GM21723 (cell line): ENCODE results near the gene MROH2A.

Experiments
- ATAC-seq: cut with Tn5 transposase; IDR thresholded peaks from one replicate; pipeline ENCODE4 v1.9.1; 2021; ENCODE audit warnings: mild to moderate bottlenecking, moderate library complexity; ENCODE audit not compliant: unreplicated experiment

MROH2A gene

GRCh38 chr2:233818639-233819621, 40.8 kb downstream of the MROH2A start:
- no peak for ATAC-seq

GRCh38 chr2:233819884-233820773, 42.0 kb downstream of the MROH2A start:
- ATAC-seq, result no peak

GRCh38 chr2:233820774-233821105, 42.6 kb downstream of the MROH2A start:
- ATAC-seq, result no peak

GRCh38 chr2:233821196-233821595, 43.1 kb downstream of the MROH2A start:
- ATAC-seq, result no peak

- ATAC-seq, result no peak
Observed at GRCh38 chr2:233821709-233822100, 43.6 kb downstream of the MROH2A start.

- no peak for ATAC-seq
Observed at GRCh38 chr2:233822101-233822771, 44.1 kb downstream of the MROH2A start.

GRCh38 chr2:233822781-233823730, 44.9 kb downstream of the MROH2A start:
- no peak for ATAC-seq

- ATAC-seq, result no peak
Observed at GRCh38 chr2:233823731-233824121, 45.6 kb downstream of the MROH2A start.

GRCh38 chr2:233824373-233824772, 46.2 kb downstream of the MROH2A start:
- no peak for ATAC-seq

GRCh38 chr2:233828546-233829192, 50.5 kb downstream of the MROH2A start:
- ATAC-seq, result no peak

- no peak for ATAC-seq
Observed at GRCh38 chr2:233829193-233830110, 51.3 kb downstream of the MROH2A start.

GRCh38 chr2:233830111-233830802, 52.1 kb downstream of the MROH2A start:
- ATAC-seq, result no peak

- no peak for ATAC-seq
Observed at GRCh38 chr2:233831011-233831721, 53.0 kb downstream of the MROH2A start.

GRCh38 chr2:233831861-233832260, 53.7 kb downstream of the MROH2A start:
- ATAC-seq, result no peak

GRCh38 chr2:233832414-233832813, 54.3 kb downstream of the MROH2A start:
- ATAC-seq, result no peak

GRCh38 chr2:233832869-233833311, 54.8 kb downstream of the MROH2A start:
- ATAC-seq, result no peak

- no peak for ATAC-seq
Observed at GRCh38 chr2:233833345-233833744, 55.2 kb downstream of the MROH2A start.
